GM12892 (cell line): ENCODE results near the gene CTXN3.

Source experiments
- POLR2A ChIP-seq: IDR thresholded peaks from 2 replicates; pipeline ENCODE4 v1.6.1; 2011; ENCODE audit warnings: low read depth, low read length, control low read depth
- POLR2AphosphoS5 ChIP-seq: IDR thresholded peaks from 2 replicates; pipeline ENCODE4 v1.6.1; 2011; ENCODE audit warnings: low read depth, low read length, control low read depth
- TAF1 ChIP-seq: IDR thresholded peaks from 2 replicates; pipeline ENCODE4 v1.6.1; 2011; ENCODE audit warnings: low read depth, mild to moderate bottlenecking, control low read depth, low read length, borderline replicate concordance

DNA sequence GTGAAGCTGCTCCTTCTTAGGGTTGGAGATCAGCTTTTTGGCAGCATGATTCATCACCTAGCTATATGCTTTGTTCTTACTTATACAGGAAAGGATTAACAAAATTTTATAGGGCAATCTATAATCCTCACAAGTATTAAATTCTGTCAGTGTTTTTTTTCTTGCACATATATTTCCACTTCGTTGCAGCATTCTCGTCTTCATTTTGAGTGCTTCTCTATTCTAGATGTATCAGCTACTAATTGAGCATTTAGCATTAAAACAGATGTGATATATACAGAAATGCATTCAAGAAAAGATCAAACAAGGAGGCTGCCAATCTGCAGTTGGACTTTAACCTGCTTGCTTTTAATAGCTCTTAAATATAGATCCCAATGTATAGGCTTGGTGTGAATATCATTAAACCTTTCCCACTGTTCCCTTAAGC is 3.6 kb upstream of the CTXN3 start:
- TF ChIP-seq POLR2AphosphoS5 = no peak
- TF ChIP-seq POLR2A = no peak
- no peak for TF ChIP-seq TAF1
